K562 (cell line): ENCODE data around the gene UBE2N. TPM values are rescaled to one million over a fixed set of nuclear protein-coding genes. Genes with fewer than 3 reads are reported as not detected.

Experiments used
- DDX20 ChIP-seq: fragments of 450-650 bp; IDR thresholded peaks from 2 replicates; pipeline ENCODE4 v1.6.1; 2016; ENCODE audit warnings: missing genetic modification characterization, low read depth, mild to moderate bottlenecking, missing compliant biosample characterization, moderate library complexity
- ELF1 ChIP-seq: fragments of 200-800 bp; sonication (Bioruptor generic); IDR thresholded peaks from 2 replicates; pipeline ENCODE4 v1.6.1; 2016; ENCODE audit warnings: missing genetic modification characterization, missing compliant biosample characterization
- ETS1 ChIP-seq: conservative IDR thresholded peaks from 2 replicates; pipeline ENCODE4 v1.6.1; 2011; ENCODE audit warnings: low read depth, mild to moderate bottlenecking, low read length; ENCODE audit not compliant: control insufficient read depth
- GABPA ChIP-seq: fragments of 200-800 bp; sonication (Bioruptor generic); conservative IDR thresholded peaks from 2 replicates; pipeline ENCODE4 v1.6.1; 2016; ENCODE audit warnings: low read depth, missing genetic modification characterization, missing compliant biosample characterization
- HDAC3 ChIP-seq: fragments of 450-650 bp; IDR thresholded peaks from 2 replicates; pipeline ENCODE4 v1.6.1; 2018; ENCODE audit warnings: borderline replicate concordance, mild to moderate bottlenecking, moderate library complexity; ENCODE audit not compliant: partially characterized antibody
- HMG20A ChIP-seq: fragments of 450-650 bp; formaldehyde crosslinking; conservative IDR thresholded peaks from 2 replicates; pipeline ENCODE4 v1.4.0; 2020; ENCODE audit warnings: mild to moderate bottlenecking, mixed read lengths
- HNRNPK ChIP-seq: fragments of 200-400 bp; formaldehyde crosslinking; IDR thresholded peaks from one replicate; pipeline ENCODE4 v1.6.1; 2018; ENCODE audit warnings: mild to moderate bottlenecking, low read depth, low read length; ENCODE audit not compliant: poor library complexity, severe bottlenecking
- KLF13 ChIP-seq: fragments of 450-650 bp; IDR thresholded peaks from 2 replicates; pipeline ENCODE4 v1.6.1; 2016; ENCODE audit warnings: missing genetic modification characterization, low read depth, mild to moderate bottlenecking, missing compliant biosample characterization, moderate library complexity, borderline replicate concordance
- MAFG ChIP-seq: fragments of 450-650 bp; conservative IDR thresholded peaks from 2 replicates; pipeline ENCODE4 v1.6.1; 2016; ENCODE audit warnings: missing genetic modification characterization, missing compliant biosample characterization
- POLR3A ChIP-seq: IDR thresholded peaks from 2 replicates; pipeline ENCODE4 v1.6.1; 2011; ENCODE audit warnings: borderline replicate concordance, mild to moderate bottlenecking, moderate library complexity; ENCODE audit not compliant: insufficient read length, insufficient read depth; ENCODE audit errors: extremely low read depth
- RNF219 ChIP-seq: fragments of 250-450 bp; sonication (Bioruptor Pico); IDR thresholded peaks from 2 replicates; pipeline ENCODE4 v1.5.0; 2022; ENCODE audit warnings: mild to moderate bottlenecking
- SNRNP70 ChIP-seq: fragments of 200-400 bp; formaldehyde crosslinking; optimal IDR thresholded peaks from 2 replicates; pipeline ENCODE3; 2017; ENCODE audit warnings: low read depth, low read length
- TARDBP ChIP-seq: fragments of 450-650 bp; IDR thresholded peaks from 2 replicates; pipeline ENCODE4 v1.6.1; 2016
- TEAD1 ChIP-seq, 2 experiments: fragments of 450-650 bp in 1 of 2; sonication (generic) in 1 of 2; formaldehyde crosslinking; IDR thresholded peaks; 2 replicates each; pipeline versions ENCODE4 v1.4.0 to v1.8.0; 2020 to 2022; ENCODE audit warnings: mild to moderate bottlenecking in 2 of 2, missing genetic modification reagents in 1 of 2
- ZBED1 ChIP-seq: IDR thresholded peaks from 2 replicates; pipeline ENCODE4 v1.6.1; 2014
- ZBTB2 ChIP-seq: fragments of 450-650 bp; IDR thresholded peaks from 2 replicates; pipeline ENCODE4 v1.6.1; 2016; ENCODE audit warnings: antibody characterized with exemption
- ZNF224 ChIP-seq: sonication (generic); formaldehyde crosslinking; IDR thresholded peaks from 2 replicates; pipeline ENCODE4 v1.8.0; 2022; ENCODE audit warnings: mild to moderate bottlenecking, missing genetic modification reagents
- ZNF280A ChIP-seq: fragments of 450-650 bp; IDR thresholded peaks from 2 replicates; pipeline ENCODE4 v1.6.1; 2018; ENCODE audit warnings: mild to moderate bottlenecking, low read depth; ENCODE audit not compliant: partially characterized antibody
- ZNF384 ChIP-seq: IDR thresholded peaks from 2 replicates; pipeline ENCODE4 v1.6.1; 2012; ENCODE audit warnings: low read depth, low read length, improper control_type of control experiment
- ZNF507 ChIP-seq: conservative IDR thresholded peaks from 2 replicates; pipeline ENCODE4 v1.6.1; 2017; ENCODE audit warnings: missing genetic modification characterization, missing compliant biosample characterization
- ZNF76 ChIP-seq: fragments of 250-450 bp; sonication (Bioruptor Pico); IDR thresholded peaks from 2 replicates; pipeline ENCODE4 v1.4.0; 2020; ENCODE audit warnings: mild to moderate bottlenecking, moderate library complexity, borderline replicate concordance
- ZSCAN29 ChIP-seq: fragments of 450-650 bp; IDR thresholded peaks from 2 replicates; pipeline ENCODE4 v1.6.1; 2017
- polyA plus RNA-seq, 8 experiments: library from polyadenylated mRNA; depleted of rRNA in 4 of 8; stranded (reverse) in 5 of 8; unstranded in 3 of 8; fragments of >200 nt; fragmentation: Nextera tagmentation in 2 of 8; fragmentation: Illumina TruSeq in 1 of 8; extraction: Ambion mirVana in 2 of 8; extraction: Trizol in 1 of 8; gene quantifications; 2 replicates each; pipeline versions ENCODE4 v1.2.1 to v1.2.3, GENCODE V29; 2011 to 2014; ENCODE audit warnings: inconsistent platforms in 1 of 8, missing spikeins in 1 of 8
- total RNA-seq, 7 experiments: library from RNA; depleted of rRNA in 6 of 7; stranded (reverse); fragments of >200 nt in 6 of 7; fragmentation: Illumina TruSeq in 2 of 7; extraction: Trizol in 2 of 7; gene quantifications; 2 replicates each; pipeline versions ENCODE4 v1.2.1 to v1.2.3, GENCODE V29; 2011 to 2021; ENCODE audit warnings: low replicate concordance in 1 of 7

UBE2N gene
- total and polyA plus RNA-seq, 9 of the 15 experiments (the other 6 are each of a cell fraction or from before 2014, with no cell fraction given), result 189 to 826 (median 260) TPM

- TF ChIP-seq ETS1 (peak; percentile 89), KLF13 (tag) (no peak), SNRNP70 (no peak), ZNF280A (no peak), HDAC3 (no peak), ZBED1 (no peak), POLR3A (no peak), ZNF224 (CRISPR knock-in tag) (no peak), ZNF507 (no peak), RNF219 (CRISPR knock-in tag) (no peak), ZNF384 (no peak), TEAD1 (CRISPR knock-in tag; IDR thresholded peaks at IDR 0.05) (no peak; a peak in 2 of 4 replicates), ZSCAN29 (no peak), HMG20A (CRISPR knock-in tag) (no peak), ELF1 (peak; percentile 90), MAFG (tag) (no peak), ZBTB2 (peak; percentile 72; the same call in 1 of the 2 replicates), HNRNPK (no peak), ZNF76 (peak; percentile 27; the same call in 1 of the 2 replicates), TARDBP (peak; percentile 91), DDX20 (tag) (no peak), GABPA (tag) (peak; percentile 97)
These were observed at the start of gene UBE2N (continued) for GRCh38 chr12:93441617-93442410.
